Hepatic stellate cell (primary cell): ENCODE measurements around the gene SNRPA1.

ENCODE experiments used
- DNase-seq: peaks from one replicate; pipeline ENCODE4 v3.0.0; 2011; ENCODE audit warnings: low spot score

The SNRPA1 gene

GRCh38 chr15:101318839-101319238 is 23.8 kb upstream of the SNRPA1 start:
- DNase-seq: no peak

- no peak for DNase-seq
Measured at GRCh38 chr15:101318147-101318819, 23.2 kb upstream of the SNRPA1 start.

GRCh38 chr15:101317336-101317872 is 22.4 kb upstream of the SNRPA1 start:
- no peak for DNase-seq

GRCh38 chr15:101316529-101316928 is 21.5 kb upstream of the SNRPA1 start:
- no peak for DNase-seq

GRCh38 chr15:101315736-101316135 is 20.7 kb upstream of the SNRPA1 start:
- no peak for DNase-seq

- DNase-seq: no peak
Measured at GRCh38 chr15:101314336-101315125, 19.5 kb upstream of the SNRPA1 start.

- no peak for DNase-seq
Measured at GRCh38 chr15:101313041-101313761, 18.2 kb upstream of the SNRPA1 start.

- DNase-seq: no peak
Measured at GRCh38 chr15:101310508-101310907, 15.5 kb upstream of the SNRPA1 start.

- DNase-seq: no peak
Measured at GRCh38 chr15:101310161-101310480, 15.1 kb upstream of the SNRPA1 start.

GRCh38 chr15:101309436-101310160 is 14.6 kb upstream of the SNRPA1 start:
- no peak for DNase-seq

- DNase-seq: no peak
Measured at GRCh38 chr15:101308604-101309435, 13.8 kb upstream of the SNRPA1 start.

GRCh38 chr15:101307897-101308603 is 13.0 kb upstream of the SNRPA1 start:
- no peak for DNase-seq

- no peak for DNase-seq
Measured at GRCh38 chr15:101307048-101307896, 12.2 kb upstream of the SNRPA1 start.

- peak; percentile 3 for DNase-seq
Measured at GRCh38 chr15:101306341-101307047, 11.4 kb upstream of the SNRPA1 start.

- peak; percentile 1 for DNase-seq
Measured at GRCh38 chr15:101305820-101306255, 10.8 kb upstream of the SNRPA1 start.

GRCh38 chr15:101303408-101303807 is 8.4 kb upstream of the SNRPA1 start:
- DNase-seq: no peak

- DNase-seq: no peak
Measured at GRCh38 chr15:101296418-101297405, 1.7 kb upstream of the SNRPA1 start.
